SK-N-SH (cell line): Measurements from ENCODE around the gene SUPT4H1. TPM values are rescaled to one million over a fixed set of nuclear protein-coding genes. Genes with fewer than 3 reads are reported as not detected.

ENCODE experiments used
- CTCF ChIA-PET: fragments of 300-600, 350-600 bp; formaldehyde crosslinking; extraction: SDS; loops from one replicate; lab custom pipeline; 2021; lab: Yijun Ruan, JAX
- POLR2A ChIA-PET: fragments of 350-600 bp; sonication (Branson Sonifier 250); formaldehyde crosslinking; extraction: SDS; loops from one replicate; lab custom pipeline; 2020; ENCODE audit warnings: antibody characterized with exemption, inconsistent platforms; lab: Yijun Ruan, JAX
- DNase-seq: peaks from one replicate; pipeline ENCODE4 v3.0.0; 2012
- H2AFZ ChIP-seq: fragments of 200-600 bp; sonication (generic); 2 replicates; pipeline ENCODE4 v1.8.1; 2016; ENCODE audit warnings: antibody characterized with exemption, mild to moderate bottlenecking, low read depth
- H3F3A ChIP-seq: fragments of 200-600 bp; sonication (generic); replicated peaks from 2 replicates; pipeline ENCODE3; 2016; ENCODE audit warnings: antibody characterized with exemption, mild to moderate bottlenecking; ENCODE audit not compliant: insufficient read depth
- H3K27ac ChIP-seq, 2 experiments: fragments of 200-500 bp in 1 of 2; fragments of 200-600 bp in 1 of 2; sonication (Bioruptor generic) in 1 of 2; sonication (generic), shearing (Covaris generic) in 1 of 2; 2 replicates each; pipeline versions ENCODE4 v1.5.1 to v1.6.1; 2014 to 2016; ENCODE audit warnings: low read depth in 2 of 2, inconsistent platforms in 1 of 2, low read length in 1 of 2, mild to moderate bottlenecking in 1 of 2, mixed read lengths in 1 of 2
- H3K27me3 ChIP-seq: fragments of 200-600 bp; sonication (generic), shearing (Covaris generic); 2 replicates; pipeline ENCODE4 v1.6.1; 2016; ENCODE audit warnings: mixed run types; ENCODE audit not compliant: insufficient read depth
- H3K36me3 ChIP-seq, 2 experiments: fragments of 200-500 bp in 1 of 2; fragments of 200-600 bp in 1 of 2; sonication (Bioruptor generic) in 1 of 2; sonication (generic) in 1 of 2; replicated peaks in 1 of 2; 2 replicates each; pipeline versions ENCODE3 to v1.5.1; 2014 to 2016; ENCODE audit warnings: low read length in 1 of 2, mild to moderate bottlenecking in 1 of 2; ENCODE audit not compliant: insufficient read depth in 2 of 2, control insufficient read depth in 1 of 2
- H3K4me1 ChIP-seq, 2 experiments: fragments of 200-500 bp in 1 of 2; fragments of 200-600 bp in 1 of 2; sonication (Bioruptor generic) in 1 of 2; sonication (generic), shearing (Covaris generic) in 1 of 2; 2 replicates each; pipeline versions ENCODE4 v1.5.1 to v1.6.1; 2014 to 2016; ENCODE audit warnings: low read depth in 1 of 2, low read length in 1 of 2, mixed run types in 1 of 2; ENCODE audit not compliant: insufficient read depth in 2 of 2, control insufficient read depth in 1 of 2
- H3K4me2 ChIP-seq: fragments of 200-600 bp; sonication (generic), shearing (Covaris generic); 2 replicates; pipeline ENCODE4 v1.6.1; 2017; ENCODE audit warnings: mixed run types
- H3K4me3 ChIP-seq, 2 experiments: fragments of 200-500 bp in 1 of 2; fragments of 200-600 bp in 1 of 2; sonication (Bioruptor generic) in 1 of 2; sonication (generic), shearing (Covaris generic) in 1 of 2; 2 replicates each; pipeline versions ENCODE4 v1.5.1 to v1.8.1; 2014 to 2016; ENCODE audit warnings: low read depth in 2 of 2, inconsistent platforms in 1 of 2, low read length in 1 of 2, mild to moderate bottlenecking in 1 of 2, mixed read lengths in 1 of 2, moderate library complexity in 1 of 2
- H3K79me2 ChIP-seq: fragments of 200-600 bp; sonication (generic); 2 replicates; pipeline ENCODE4 v1.8.1; 2017; ENCODE audit warnings: mild to moderate bottlenecking; ENCODE audit not compliant: insufficient read depth
- H3K9ac ChIP-seq: fragments of 200-600 bp; sonication (generic); 2 replicates; pipeline ENCODE4 v1.6.1; 2017; ENCODE audit warnings: mixed run types
- H3K9me2 ChIP-seq: fragments of 200-600 bp; sonication (generic); 2 replicates; pipeline ENCODE4 v1.6.1; 2017; ENCODE audit warnings: mixed run types
- H3K9me3 ChIP-seq: fragments of 200-600 bp; sonication (generic); 2 replicates; pipeline ENCODE4 v1.6.1; 2017; ENCODE audit warnings: mixed run types, mild to moderate bottlenecking, moderate library complexity
- H4K20me1 ChIP-seq: fragments of 200-600 bp; sonication (generic); 2 replicates; pipeline ENCODE4 v1.6.1; 2017; ENCODE audit warnings: mild to moderate bottlenecking, mixed run types; ENCODE audit not compliant: insufficient read depth
- CHD2 ChIP-seq: fragments of 150-350 bp; IDR thresholded peaks from 2 replicates; pipeline ENCODE4 v1.6.1; 2018; ENCODE audit warnings: low read length; ENCODE audit not compliant: partially characterized antibody
- EZH2phosphoT487 ChIP-seq: fragments of 200-600 bp; sonication (generic); IDR thresholded peaks from 2 replicates; pipeline ENCODE4 v1.6.1; 2017; ENCODE audit warnings: low read depth, mixed run types, mild to moderate bottlenecking, antibody characterized with exemption, moderate library complexity, borderline replicate concordance
- FOXJ3 ChIP-seq: sonication (generic); formaldehyde crosslinking; IDR thresholded peaks from 2 replicates; pipeline ENCODE4 v1.5.1; 2020; ENCODE audit warnings: mild to moderate bottlenecking, missing genetic modification reagents
- FOXM1 ChIP-seq: IDR thresholded peaks from 2 replicates; pipeline ENCODE4 v1.4.0; 2012; ENCODE audit warnings: low read depth, mild to moderate bottlenecking
- GABPA ChIP-seq: IDR thresholded peaks from 2 replicates; pipeline ENCODE4 v1.4.0; 2012; ENCODE audit warnings: low read depth, mild to moderate bottlenecking
- IRF3 ChIP-seq: fragments of 150-350 bp; IDR thresholded peaks from 2 replicates; pipeline ENCODE4 v1.6.1; 2016; ENCODE audit warnings: mild to moderate bottlenecking, low read depth, low read length
- MEF2A ChIP-seq: IDR thresholded peaks from 2 replicates; pipeline ENCODE4 v1.4.0; 2012; ENCODE audit warnings: low read depth, borderline replicate concordance
- NRF1 ChIP-seq: IDR thresholded peaks from 2 replicates; pipeline ENCODE4 v1.6.1; 2012; ENCODE audit warnings: low read depth, mild to moderate bottlenecking, low read length
- RAD21 ChIP-seq: IDR thresholded peaks from 2 replicates; pipeline ENCODE4 v1.6.1; 2012; ENCODE audit warnings: mild to moderate bottlenecking, low read length
- RFX5 ChIP-seq: IDR thresholded peaks from 2 replicates; pipeline ENCODE4 v1.6.1; 2012; ENCODE audit warnings: mild to moderate bottlenecking, improper control_type of control experiment, low read length
- RXRA ChIP-seq: IDR thresholded peaks from 2 replicates; pipeline ENCODE4 v1.4.0; 2012; ENCODE audit warnings: low read depth, mild to moderate bottlenecking, borderline replicate concordance
- SIN3A ChIP-seq: IDR thresholded peaks from 2 replicates; pipeline ENCODE4 v1.6.1; 2012; ENCODE audit warnings: low read depth, mild to moderate bottlenecking, low read length, moderate library complexity, borderline replicate concordance
- SMC3 ChIP-seq: IDR thresholded peaks from 2 replicates; pipeline ENCODE4 v1.6.1; 2012; ENCODE audit warnings: low read depth, low read length, improper control_type of control experiment
- TAF1 ChIP-seq: IDR thresholded peaks from 2 replicates; pipeline ENCODE4 v1.6.1; 2012; ENCODE audit warnings: low read depth, mild to moderate bottlenecking, low read length, moderate library complexity, borderline replicate concordance
- TCF12 ChIP-seq: IDR thresholded peaks from 2 replicates; pipeline ENCODE4 v1.4.0; 2012
- ZBTB33 ChIP-seq: IDR thresholded peaks from 2 replicates; pipeline ENCODE4 v1.4.0; 2012; ENCODE audit warnings: low read depth, borderline replicate concordance
- WGBS: methylation state at CpG from one replicate; pipeline ENCODE4 v1.1.6; 2017; ENCODE audit warnings: low lambda C conversion rate; 5-methylcytosine and 5-hydroxymethylcytosine counted together
- polyA plus RNA-seq, 3 experiments: library from polyadenylated mRNA; depleted of rRNA; stranded (reverse); fragments of >200 nt; gene quantifications; 2 replicates each; pipeline ENCODE4 v1.2.3, GENCODE V29; 2012
- TF ChIP-seq, protein P1 (sequence below): IDR thresholded peaks from 2 replicates; pipeline ENCODE4 v1.4.0; 2012; ENCODE audit warnings: low read depth, borderline replicate concordance
- TF ChIP-seq, protein P2 (sequence below): IDR thresholded peaks from 2 replicates; pipeline ENCODE4 v1.4.0; 2012; ENCODE audit warnings: low read depth
- TF ChIP-seq, protein P3 (sequence below): fragments of 200-600 bp; sonication (generic); IDR thresholded peaks from 2 replicates; pipeline ENCODE4 v1.6.1; 2017; ENCODE audit warnings: antibody characterized with exemption, mild to moderate bottlenecking, moderate library complexity
- TF ChIP-seq, protein P4 (sequence below): fragments of 150-350 bp; IDR thresholded peaks from 2 replicates; pipeline ENCODE4 v1.6.1; 2017; ENCODE audit warnings: antibody characterized with exemption, low read length, low read depth, borderline replicate concordance

Gene SUPT4H1
- polyA plus RNA-seq, 1 of the 3 experiments (the other 2 are of a cell fraction): 165 TPM

- ChIA-PET CTCF (interaction anchor here (1.5 kb wide), 1 partner anchor 41 kb away, joined by 6 read pairs; the partner anchor contains the start of gene RNF43), POLR2A (no interaction called here)
- Histone ChIP-seq H3K4me1 (no peaks in the 10 kb centered on the region), H3K4me3 (no peak overlapping the region), H3K36me3 (no peaks in the 10 kb centered on the region), H3K27me3 (peaks cover 28% of the 10 kb centered on the region), H3K9me2 (no peaks in the 10 kb centered on the region), H3K9ac (no peak overlapping the region), H3K79me2 (no peaks in the 10 kb centered on the region), H3K4me2 (no peak overlapping the region)
- no peak for DNase-seq
- WGBS: 15% methylated on average over 2 of the region's 2 CpGs
- TF ChIP-seq ZBTB33: no peak
- no peak for TF ChIP-seq NRF1
- TF ChIP-seq, all 33 proteins: peak for 0
- H3K9me3 ChIP-seq: no peaks in the 10 kb centered on the region
- no peak overlapping the region for H2AFZ ChIP-seq
- no peaks in the 10 kb centered on the region for H3F3A ChIP-seq
- no peaks in the 10 kb centered on the region for H4K20me1 ChIP-seq
- H3K27ac ChIP-seq: no peak overlapping the region
Measured at GRCh38 chr17:58375811-58376210, 23.8 kb upstream of the SUPT4H1 start.

DNA sequence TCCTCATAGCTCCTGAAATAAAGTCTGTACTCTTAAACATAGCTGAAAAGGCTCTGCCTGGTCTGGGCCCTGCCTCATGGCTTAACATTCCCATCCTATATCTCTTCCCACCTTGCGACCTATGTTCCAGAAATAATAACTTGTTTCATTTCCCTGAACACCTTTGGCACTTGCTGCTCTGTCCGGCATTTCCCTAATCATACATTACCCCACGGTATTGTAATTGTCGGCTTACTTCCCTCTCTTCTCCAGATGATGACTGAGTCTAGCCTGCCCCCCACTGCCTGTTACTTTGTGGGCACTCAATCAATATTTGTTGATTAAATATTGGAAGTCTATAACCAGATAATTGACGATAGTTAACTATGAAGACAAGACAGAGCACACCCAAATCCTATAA, 23.3 kb upstream of the SUPT4H1 start:
- H3K4me1 ChIP-seq: no peaks in the 10 kb centered on the region
- TF ChIP-seq SIN3A (no peak), TAF1 (no peak), RFX5 (no peak), NRF1 (no peak), RAD21 (no peak), SMC3 (no peak), CHD2 (no peak), FOXM1 (no peak), GABPA (no peak), RXRA (no peak), TCF12 (no peak), EZH2phosphoT487 (no peak), FOXJ3 (CRISPR knock-in tag) (no peak), MEF2A (no peak), IRF3 (no peak)
- TF ChIP-seq, protein P1, sequence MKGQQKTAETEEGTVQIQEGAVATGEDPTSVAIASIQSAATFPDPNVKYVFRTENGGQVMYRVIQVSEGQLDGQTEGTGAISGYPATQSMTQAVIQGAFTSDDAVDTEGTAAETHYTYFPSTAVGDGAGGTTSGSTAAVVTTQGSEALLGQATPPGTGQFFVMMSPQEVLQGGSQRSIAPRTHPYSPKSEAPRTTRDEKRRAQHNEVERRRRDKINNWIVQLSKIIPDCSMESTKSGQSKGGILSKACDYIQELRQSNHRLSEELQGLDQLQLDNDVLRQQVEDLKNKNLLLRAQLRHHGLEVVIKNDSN: no peak
- TF ChIP-seq, protein P2, sequence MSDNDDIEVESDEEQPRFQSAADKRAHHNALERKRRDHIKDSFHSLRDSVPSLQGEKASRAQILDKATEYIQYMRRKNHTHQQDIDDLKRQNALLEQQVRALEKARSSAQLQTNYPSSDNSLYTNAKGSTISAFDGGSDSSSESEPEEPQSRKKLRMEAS: no peak
- TF ChIP-seq, protein P3, sequence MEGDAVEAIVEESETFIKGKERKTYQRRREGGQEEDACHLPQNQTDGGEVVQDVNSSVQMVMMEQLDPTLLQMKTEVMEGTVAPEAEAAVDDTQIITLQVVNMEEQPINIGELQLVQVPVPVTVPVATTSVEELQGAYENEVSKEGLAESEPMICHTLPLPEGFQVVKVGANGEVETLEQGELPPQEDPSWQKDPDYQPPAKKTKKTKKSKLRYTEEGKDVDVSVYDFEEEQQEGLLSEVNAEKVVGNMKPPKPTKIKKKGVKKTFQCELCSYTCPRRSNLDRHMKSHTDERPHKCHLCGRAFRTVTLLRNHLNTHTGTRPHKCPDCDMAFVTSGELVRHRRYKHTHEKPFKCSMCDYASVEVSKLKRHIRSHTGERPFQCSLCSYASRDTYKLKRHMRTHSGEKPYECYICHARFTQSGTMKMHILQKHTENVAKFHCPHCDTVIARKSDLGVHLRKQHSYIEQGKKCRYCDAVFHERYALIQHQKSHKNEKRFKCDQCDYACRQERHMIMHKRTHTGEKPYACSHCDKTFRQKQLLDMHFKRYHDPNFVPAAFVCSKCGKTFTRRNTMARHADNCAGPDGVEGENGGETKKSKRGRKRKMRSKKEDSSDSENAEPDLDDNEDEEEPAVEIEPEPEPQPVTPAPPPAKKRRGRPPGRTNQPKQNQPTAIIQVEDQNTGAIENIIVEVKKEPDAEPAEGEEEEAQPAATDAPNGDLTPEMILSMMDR: no peak
- TF ChIP-seq, protein P4, sequence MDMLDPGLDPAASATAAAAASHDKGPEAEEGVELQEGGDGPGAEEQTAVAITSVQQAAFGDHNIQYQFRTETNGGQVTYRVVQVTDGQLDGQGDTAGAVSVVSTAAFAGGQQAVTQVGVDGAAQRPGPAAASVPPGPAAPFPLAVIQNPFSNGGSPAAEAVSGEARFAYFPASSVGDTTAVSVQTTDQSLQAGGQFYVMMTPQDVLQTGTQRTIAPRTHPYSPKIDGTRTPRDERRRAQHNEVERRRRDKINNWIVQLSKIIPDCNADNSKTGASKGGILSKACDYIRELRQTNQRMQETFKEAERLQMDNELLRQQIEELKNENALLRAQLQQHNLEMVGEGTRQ: no peak

More for the DNA sequence above, 23.3 kb upstream of the SUPT4H1 start:
- ChIA-PET CTCF (no interaction called here), POLR2A (no interaction called here)
- no peak overlapping the region for H3K4me2 ChIP-seq
- H3K79me2 ChIP-seq: no peaks in the 10 kb centered on the region
- no peak overlapping the region for H3K9ac ChIP-seq
- 40% methylated on average over 5 of the region's 5 CpGs for WGBS
- no peaks in the 10 kb centered on the region for H3K9me2 ChIP-seq
- H3K27me3 ChIP-seq: peaks cover 24% of the 10 kb centered on the region; the same call in 1 of the 2 replicates
- H3K4me3 ChIP-seq: no peak overlapping the region
- no peaks in the 10 kb centered on the region for H4K20me1 ChIP-seq
- no peaks in the 10 kb centered on the region for H3K9me3 ChIP-seq
- no peak overlapping the region for H2AFZ ChIP-seq
- H3K27ac ChIP-seq: no peak overlapping the region
- H3F3A ChIP-seq: no peaks in the 10 kb centered on the region
- no peak for DNase-seq
- H3K36me3 ChIP-seq: no peaks in the 10 kb centered on the region
